MM.1S (cell line): ENCODE data around the gene NONO.

ENCODE experiments used
- EZH2 ChIP-seq: fragments of 300-600 bp; sonication (generic); optimal IDR thresholded peaks from 2 replicates; pipeline ENCODE3; 2017; ENCODE audit warnings: low read depth, mild to moderate bottlenecking, antibody characterized with exemption, low read length, mixed read lengths
- EZH2phosphoT487 ChIP-seq: fragments of 300-600 bp; sonication (generic); IDR thresholded peaks from 2 replicates; pipeline ENCODE4 v1.6.1; 2018; ENCODE audit warnings: antibody characterized with exemption, low read length
- TF ChIP-seq, protein P1 (sequence below): fragments of 300-600 bp; sonication (generic); IDR thresholded peaks from 2 replicates; pipeline ENCODE4 v1.5.1; 2016; ENCODE audit warnings: antibody characterized with exemption, low read length, mixed read lengths

DNA sequence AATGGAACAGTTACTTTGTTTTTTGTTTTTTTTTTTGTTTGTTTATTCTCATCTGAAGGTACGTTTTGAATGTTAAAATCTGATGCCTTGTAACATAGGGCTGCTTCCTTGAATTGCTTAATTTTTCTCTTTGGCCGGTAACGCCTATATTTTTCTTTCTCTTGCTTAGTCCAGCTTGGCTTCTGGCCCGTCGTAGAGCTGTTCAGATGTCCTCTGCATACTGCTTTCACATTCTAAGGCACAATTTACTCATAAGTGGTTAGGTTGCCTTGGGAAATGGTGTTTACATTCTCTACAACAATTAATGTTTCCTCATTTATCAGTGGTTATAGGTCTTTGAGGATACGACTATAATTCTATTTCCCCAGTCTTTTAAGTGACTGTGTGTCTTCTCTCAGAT, 7.9 kb downstream of the NONO start:
- TF ChIP-seq, protein P1, sequence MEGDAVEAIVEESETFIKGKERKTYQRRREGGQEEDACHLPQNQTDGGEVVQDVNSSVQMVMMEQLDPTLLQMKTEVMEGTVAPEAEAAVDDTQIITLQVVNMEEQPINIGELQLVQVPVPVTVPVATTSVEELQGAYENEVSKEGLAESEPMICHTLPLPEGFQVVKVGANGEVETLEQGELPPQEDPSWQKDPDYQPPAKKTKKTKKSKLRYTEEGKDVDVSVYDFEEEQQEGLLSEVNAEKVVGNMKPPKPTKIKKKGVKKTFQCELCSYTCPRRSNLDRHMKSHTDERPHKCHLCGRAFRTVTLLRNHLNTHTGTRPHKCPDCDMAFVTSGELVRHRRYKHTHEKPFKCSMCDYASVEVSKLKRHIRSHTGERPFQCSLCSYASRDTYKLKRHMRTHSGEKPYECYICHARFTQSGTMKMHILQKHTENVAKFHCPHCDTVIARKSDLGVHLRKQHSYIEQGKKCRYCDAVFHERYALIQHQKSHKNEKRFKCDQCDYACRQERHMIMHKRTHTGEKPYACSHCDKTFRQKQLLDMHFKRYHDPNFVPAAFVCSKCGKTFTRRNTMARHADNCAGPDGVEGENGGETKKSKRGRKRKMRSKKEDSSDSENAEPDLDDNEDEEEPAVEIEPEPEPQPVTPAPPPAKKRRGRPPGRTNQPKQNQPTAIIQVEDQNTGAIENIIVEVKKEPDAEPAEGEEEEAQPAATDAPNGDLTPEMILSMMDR, result no peak
- TF ChIP-seq EZH2phosphoT487 (no peak), EZH2 (no peak)
